HG03108 (cell line): ENCODE data around the gene STARD3.
"Not testable (repeated sequence)": the region's sequence is repeated elsewhere in the genome, so short reads cannot be mapped to it uniquely, and the experiment has no call there.

Experiments used
- ATAC-seq: cut with Tn5 transposase; IDR thresholded peaks from one replicate; pipeline ENCODE4 v1.9.1; 2021; ENCODE audit warnings: moderate library complexity; ENCODE audit not compliant: unreplicated experiment

The STARD3 gene

GRCh38 chr17:39636927-39637736 lies at the start of gene STARD3:
TSS of gene STARD3 (plus strand) at chr17:39637144. CDS start at chr17:39653532, 16,388 bp downstream.
- ATAC-seq = peak; percentile 71

GRCh38 chr17:39590180-39590579 lies 46.8 kb upstream of the STARD3 start:
- not testable (repeated sequence) for ATAC-seq

DNA sequence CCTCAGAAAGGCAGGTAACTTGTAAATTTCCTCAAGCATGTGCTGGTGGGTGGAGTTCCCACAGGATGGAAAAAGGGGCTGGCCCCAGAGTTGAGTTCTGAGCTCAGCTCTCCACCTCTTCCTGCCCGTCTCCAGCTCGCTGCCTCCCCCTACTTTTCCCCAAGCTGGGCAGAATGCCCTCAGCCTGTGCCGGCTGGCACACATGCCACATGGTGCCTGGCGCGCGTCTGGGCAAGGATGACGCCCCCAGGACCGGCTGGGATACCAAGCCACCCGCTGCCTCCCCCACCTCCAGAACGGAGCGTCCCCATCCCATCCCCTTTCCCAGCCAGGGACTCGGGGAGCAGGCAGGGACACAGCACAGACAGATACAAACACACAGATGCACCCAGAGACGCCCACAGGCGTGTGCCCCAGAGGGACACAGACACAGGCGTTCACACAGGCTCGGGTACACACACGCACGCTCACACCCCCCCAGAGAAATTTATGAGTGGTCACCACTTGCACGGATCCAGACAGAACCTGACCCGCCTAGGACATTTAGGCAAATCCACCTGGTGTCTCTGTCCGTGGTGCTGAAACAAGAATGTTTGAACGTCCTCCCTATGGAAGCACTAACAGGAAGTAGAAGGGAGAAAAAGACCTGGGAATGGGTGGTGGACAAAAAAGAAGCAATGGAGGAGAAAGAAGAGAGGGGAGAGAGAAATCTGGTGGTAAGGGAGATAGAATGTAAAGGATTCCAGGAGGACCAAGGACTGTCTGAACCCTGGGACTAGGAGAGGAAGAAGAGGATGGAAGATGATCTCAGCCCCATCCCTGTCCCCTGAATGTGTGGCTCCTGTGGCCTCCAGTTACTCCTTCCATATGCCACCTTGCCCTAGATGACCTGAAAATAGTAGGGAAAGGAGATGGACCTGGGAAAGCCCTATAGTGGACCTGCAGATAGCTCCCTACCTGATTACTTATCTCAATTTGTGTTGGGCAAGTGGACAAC lies 44.7 kb upstream of the STARD3 start:
- no peak for ATAC-seq

- no peak for ATAC-seq
Observed at GRCh38 chr17:39593371-39593770, 43.6 kb upstream of the STARD3 start.

DNA sequence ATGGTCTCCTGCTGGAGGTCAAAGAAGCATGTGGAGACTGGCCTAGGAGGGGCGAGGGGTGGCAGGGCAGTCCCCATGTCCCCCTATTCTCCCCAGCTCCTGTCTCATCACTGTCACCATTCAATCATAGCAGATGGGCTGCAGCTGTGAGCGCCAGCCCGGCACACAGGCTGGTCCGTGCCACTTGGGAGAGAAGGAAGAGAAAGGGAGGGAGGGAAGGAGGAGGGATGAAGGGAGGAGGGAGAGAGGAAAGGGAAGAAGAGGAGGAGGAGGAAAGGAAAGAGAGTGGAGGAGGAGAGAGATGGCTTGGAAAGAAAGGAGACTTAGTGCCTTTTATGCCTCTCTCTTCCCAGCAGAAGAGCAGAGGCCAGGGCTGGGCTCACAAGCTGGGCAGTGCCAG lies 41.6 kb upstream of the STARD3 start:
- no peak for ATAC-seq

DNA sequence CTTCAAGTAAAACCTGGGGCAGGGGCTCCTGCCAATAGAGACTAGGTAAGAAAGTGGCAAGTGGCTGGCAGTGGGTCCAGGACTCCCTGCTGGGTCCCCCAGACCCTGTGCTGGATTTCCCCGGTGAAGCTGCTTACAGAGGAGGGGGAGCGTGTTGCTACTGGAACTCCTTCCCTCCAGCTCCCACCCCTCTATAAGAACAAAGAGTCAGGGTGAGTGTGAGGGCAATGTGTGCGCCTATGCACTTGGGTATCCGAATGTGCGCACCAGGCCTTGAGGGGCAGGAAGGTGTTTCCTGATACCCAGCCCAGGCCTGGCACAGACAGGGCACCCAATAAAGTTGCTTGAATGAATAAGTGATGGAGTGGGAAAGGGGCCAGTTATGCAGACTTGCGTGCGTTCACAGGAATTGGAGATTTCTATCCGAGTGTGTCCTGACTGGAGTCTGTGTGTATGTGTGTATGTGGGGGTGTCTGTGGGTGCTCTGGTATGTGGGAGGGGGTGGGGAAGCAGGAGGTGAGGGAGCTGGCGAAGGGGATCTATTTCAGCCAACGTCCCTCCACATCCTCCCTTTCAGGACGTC lies 40.9 kb upstream of the STARD3 start:
- ATAC-seq = no peak

DNA sequence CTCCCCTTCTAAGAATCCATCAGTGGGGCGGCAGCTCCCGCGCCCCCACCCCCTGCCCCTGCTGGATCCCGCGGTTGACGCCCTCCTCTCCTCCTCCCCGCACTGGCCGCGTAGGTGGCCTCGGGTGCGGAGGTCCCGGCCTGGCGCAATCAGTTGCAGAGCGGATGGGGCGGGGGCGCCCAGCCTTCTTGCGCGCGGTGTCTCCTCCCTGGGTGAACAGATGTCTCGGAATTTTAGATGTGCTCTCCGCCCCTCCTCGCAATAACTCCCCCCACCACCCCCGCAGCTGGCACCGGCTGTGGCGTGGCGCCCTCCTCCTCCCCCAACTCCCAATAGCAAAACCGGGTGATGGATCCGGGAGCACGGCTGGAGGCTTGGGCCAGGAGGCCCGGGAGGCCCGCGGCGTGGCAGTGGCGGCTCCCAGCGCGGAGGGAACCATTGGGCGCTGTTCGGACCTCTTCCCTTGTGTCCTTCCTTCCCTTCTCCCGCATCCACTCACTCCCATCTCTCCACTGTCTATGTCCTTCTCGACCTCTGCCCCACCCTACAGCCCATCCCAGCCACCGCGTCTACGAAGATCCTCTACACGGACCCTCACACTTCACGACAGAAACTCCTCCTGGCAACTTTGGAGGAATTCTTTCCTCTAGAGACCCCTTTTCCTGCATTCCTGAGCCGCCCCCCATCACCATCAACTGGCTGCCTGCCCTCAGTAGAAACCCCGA lies 40.2 kb upstream of the STARD3 start:
- ATAC-seq = no peak

DNA sequence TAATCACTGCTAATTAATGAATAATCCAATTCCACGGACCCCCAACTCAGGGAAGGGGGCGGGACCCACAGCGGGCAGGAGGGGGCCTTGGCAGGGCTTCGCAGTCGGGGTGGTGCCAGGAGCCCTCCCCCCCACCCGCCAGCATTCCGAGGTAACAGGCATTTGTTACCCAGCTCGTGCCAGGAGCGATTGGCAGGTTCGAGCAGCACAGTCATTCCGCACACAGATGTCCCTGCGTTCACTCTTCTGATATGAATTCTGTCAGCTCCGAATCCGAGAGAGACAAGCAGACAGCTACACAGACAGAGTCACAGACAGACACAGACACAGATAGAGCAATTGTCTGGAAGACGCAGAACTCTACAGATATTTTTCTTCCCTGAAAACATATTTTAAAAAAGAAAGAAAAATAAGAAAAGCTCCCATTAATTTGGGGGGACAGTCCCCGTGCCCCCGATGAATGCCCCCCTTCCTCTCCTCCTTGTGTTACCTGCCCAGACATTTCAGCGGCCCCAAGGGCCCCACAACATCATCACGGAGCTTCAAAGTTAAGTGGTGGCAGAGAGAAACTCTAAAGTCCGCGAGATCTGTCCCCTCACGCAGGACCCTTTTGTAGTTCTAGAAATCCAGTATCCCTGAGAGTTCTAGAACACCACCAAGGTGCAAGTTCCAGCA lies 39.4 kb upstream of the STARD3 start:
- ATAC-seq = no peak

- no peak for ATAC-seq
Observed at GRCh38 chr17:39598047-39598481, 38.9 kb upstream of the STARD3 start.

GRCh38 chr17:39598630-39599003 lies 38.3 kb upstream of the STARD3 start:
- no peak for ATAC-seq

DNA sequence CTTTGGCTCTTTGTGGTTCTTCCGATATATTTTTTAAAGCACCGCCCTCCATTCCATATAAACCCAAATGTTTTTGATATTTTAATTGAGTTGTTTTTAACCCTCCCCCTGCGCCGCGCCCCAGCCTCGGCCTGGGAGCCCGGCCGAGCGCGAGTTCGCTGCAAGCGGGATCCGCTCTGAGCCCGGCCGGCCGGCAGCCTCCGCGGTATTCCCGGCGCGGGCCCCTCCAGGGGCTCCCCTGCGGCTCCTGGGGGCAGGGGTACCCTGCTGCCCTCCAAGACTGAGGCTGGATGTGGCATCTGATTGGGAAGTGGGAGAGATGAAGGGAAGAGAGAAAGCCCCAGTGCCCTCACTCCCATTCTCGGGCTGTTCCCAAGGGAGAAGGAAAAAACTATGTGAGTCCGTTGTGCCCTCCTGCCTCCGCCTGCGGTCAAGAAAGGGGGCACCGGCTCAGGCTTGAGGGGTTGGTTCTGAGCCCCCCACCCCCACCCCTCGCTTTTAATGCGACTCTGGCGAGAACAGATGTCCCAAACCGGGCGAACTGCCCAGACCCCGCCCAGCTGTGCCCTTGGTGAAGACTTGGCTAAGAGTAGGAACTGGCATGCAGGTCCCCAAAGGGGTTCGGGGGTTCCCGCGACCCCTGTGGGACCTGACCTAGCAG lies 37.8 kb upstream of the STARD3 start:
- ATAC-seq = no peak

GRCh38 chr17:39599665-39600231 lies 37.2 kb upstream of the STARD3 start:
- ATAC-seq = no peak

GRCh38 chr17:39600288-39600996 lies 36.5 kb upstream of the STARD3 start:
- ATAC-seq = no peak

DNA sequence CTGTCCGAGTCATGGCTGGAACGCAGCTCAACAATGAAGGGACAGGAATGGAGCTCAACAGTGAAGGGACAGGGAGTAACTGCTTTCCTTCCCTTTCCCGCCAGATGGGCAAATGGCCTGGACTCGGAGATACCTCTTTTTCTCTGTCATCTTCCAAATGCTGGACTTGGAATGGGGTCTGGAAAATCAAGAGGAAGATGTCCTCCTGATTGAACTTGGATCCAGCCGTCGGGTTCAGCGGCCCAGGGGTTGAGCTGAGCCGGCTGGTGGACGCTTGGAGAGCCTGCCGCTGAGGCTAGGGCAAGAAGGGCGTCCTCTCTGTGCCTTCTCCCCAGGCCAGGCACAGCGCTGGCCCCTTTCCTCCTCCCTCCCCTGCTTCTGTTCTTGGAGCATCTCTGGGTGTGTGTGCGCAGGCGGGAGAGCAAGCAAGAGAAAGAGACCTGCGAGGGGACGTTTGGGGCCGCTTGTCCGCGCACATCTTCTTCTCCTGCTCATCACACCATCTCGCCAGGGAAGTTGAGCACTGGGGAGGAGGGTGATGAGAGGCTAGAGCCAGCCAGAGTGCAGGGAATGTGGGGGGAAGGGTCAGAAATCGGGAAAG lies 35.8 kb upstream of the STARD3 start:
- ATAC-seq = no peak

DNA sequence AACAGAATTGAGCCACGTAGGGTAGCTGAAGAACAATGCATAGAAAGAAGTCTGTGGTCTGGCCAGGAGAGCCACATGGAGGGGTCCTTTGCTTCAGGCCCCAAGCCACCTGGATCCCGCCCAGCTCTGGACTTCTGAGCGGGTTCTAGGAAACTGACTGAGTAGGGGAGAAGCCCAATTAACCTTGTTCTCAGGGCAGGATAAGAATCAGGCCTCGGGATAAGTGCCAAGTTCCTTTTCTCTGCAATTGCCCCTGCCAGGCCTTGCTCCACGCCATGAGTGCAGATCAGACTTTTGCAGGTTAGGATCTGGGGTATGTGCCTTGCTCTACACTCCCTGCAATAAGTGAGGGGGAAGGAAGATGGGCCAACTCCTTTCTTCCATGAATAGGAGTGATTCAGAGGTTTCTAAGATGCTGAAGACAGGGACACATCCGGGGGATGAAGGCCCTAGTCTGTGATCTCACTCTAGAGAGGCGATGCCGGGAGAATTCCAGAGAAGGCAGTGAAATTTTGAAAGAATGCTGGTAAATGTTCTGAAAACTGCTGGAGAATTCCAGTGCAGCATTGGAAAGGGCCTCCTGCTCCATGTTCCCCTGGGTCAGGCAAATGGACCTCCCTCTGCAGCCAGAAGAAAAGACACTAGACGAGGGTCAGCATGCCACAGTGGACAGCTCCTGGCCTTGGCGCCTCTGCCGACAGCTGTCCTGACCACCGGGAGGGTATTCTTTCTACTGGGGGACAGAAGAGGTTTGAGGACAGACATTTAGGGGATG lies 35.0 kb upstream of the STARD3 start:
- no peak for ATAC-seq

GRCh38 chr17:39602533-39603303 lies 34.2 kb upstream of the STARD3 start:
- no peak for ATAC-seq
